Stimulated activated effector memory CD8-positive, alpha-beta T cell treated with anti-CD3 and anti-CD28 coated beads, Interleukin-12 subunit alpha, Interleukin-12 subunit beta, amount 100 ng/mL, for 72 hours (primary cell): Measurements from ENCODE around the gene RELB.
A peak's percentile ranks its signal among the peaks of the same experiment; 100 is the strongest.

Experiments
- ATAC-seq: fragments of 150-1000 bp; cut with Tn5 transposase; 2 replicates; pipeline ENCODE4 v1.10.0; 2021
- DNase-seq, 2 donors: peaks; one replicate each; pipeline ENCODE4 v3.0.0; 2021 to 2022; ENCODE audit warnings: low spot score in 2 of 2
- H3K27ac Mint-ChIP-seq: one replicate; pipeline ENCODE4 v1.8.0; 2022; ENCODE audit warnings: mild to moderate bottlenecking, mixed read lengths
- H3K36me3 Mint-ChIP-seq: one replicate; pipeline ENCODE4 v1.8.0; 2022; ENCODE audit warnings: mild to moderate bottlenecking, mixed read lengths
- H3K4me1 Mint-ChIP-seq: one replicate; pipeline ENCODE4 v1.8.0; 2022; ENCODE audit warnings: mixed read lengths
- H3K4me3 Mint-ChIP-seq: one replicate; pipeline ENCODE4 v1.8.0; 2022; ENCODE audit warnings: mild to moderate bottlenecking, mixed read lengths
- H3K9me3 Mint-ChIP-seq: one replicate; pipeline ENCODE4 v1.8.0; 2022; ENCODE audit warnings: mixed read lengths

RELB gene

GRCh38 chr19:45030825-45031224, 29.6 kb downstream of the RELB start:
- Mint-ChIP-seq H3K4me1 (peaks cover 5% of the 10 kb centered on the region), H3K9me3 (no peaks in the 10 kb centered on the region), H3K27ac (no peak overlapping the region), H3K4me3 (no peak overlapping the region), H3K36me3 (peaks cover 100% of the 10 kb centered on the region)
- DNase-seq (no peak), ATAC-seq (no peak)

GRCh38 chr19:45032421-45032820, 31.2 kb downstream of the RELB start:
- ATAC-seq (no peak), DNase-seq (no peak)
- Mint-ChIP-seq H3K9me3 (no peaks in the 10 kb centered on the region), H3K4me1 (peaks cover 5% of the 10 kb centered on the region), H3K36me3 (peaks cover 100% of the 10 kb centered on the region), H3K27ac (no peak overlapping the region), H3K4me3 (no peak overlapping the region)

- peaks cover 30% of the 10 kb centered on the region for H3K4me1 Mint-ChIP-seq
- no peak overlapping the region for H3K27ac Mint-ChIP-seq
- ATAC-seq (no peak), DNase-seq (no peak)
- no peaks in the 10 kb centered on the region for H3K9me3 Mint-ChIP-seq
- peaks cover 99% of the 10 kb centered on the region for H3K36me3 Mint-ChIP-seq
- no peak overlapping the region for H3K4me3 Mint-ChIP-seq
Observed at GRCh38 chr19:45035755-45036154, 34.5 kb downstream of the RELB start.

- Mint-ChIP-seq H3K36me3 (peaks cover 99% of the 10 kb centered on the region), H3K9me3 (no peaks in the 10 kb centered on the region), H3K4me3 (peak overlapping the region; percentile 94), H3K4me1 (peaks cover 45% of the 10 kb centered on the region), H3K27ac (no peak overlapping the region)
- DNase-seq, result no peak
- no peak for ATAC-seq
Observed at GRCh38 chr19:45037393-45038169, 36.3 kb downstream of the RELB start.

- H3K27ac Mint-ChIP-seq, result peak within 1 kb of the TSS; percentile 98
- peaks cover 99% of the 10 kb centered on the region for H3K36me3 Mint-ChIP-seq
- peak within 1 kb of the TSS; percentile 94 for H3K4me3 Mint-ChIP-seq
- no peaks in the 10 kb centered on the region for H3K9me3 Mint-ChIP-seq
- peak; percentile 98 for ATAC-seq
- DNase-seq, result peak; percentile 82 to 91
- H3K4me1 Mint-ChIP-seq, result peaks cover 40% of the 10 kb centered on the region
Observed at GRCh38 chr19:45038931-45039893, 37.9 kb downstream of the RELB start, which contains the start of gene CLASRP. TSS of gene CLASRP (plus strand) at chr19:45039045. CDS start at chr19:45040213, 1,168 bp downstream.

GRCh38 chr19:45040059-45040771, 39.0 kb downstream of the RELB start:
- ATAC-seq, result no peak
- H3K27ac Mint-ChIP-seq, result peak overlapping the region; percentile 98
- peaks cover 44% of the 10 kb centered on the region for H3K4me1 Mint-ChIP-seq
- DNase-seq, result no peak
- H3K9me3 Mint-ChIP-seq, result no peaks in the 10 kb centered on the region
- peaks cover 99% of the 10 kb centered on the region for H3K36me3 Mint-ChIP-seq
- H3K4me3 Mint-ChIP-seq, result peak overlapping the region; percentile 94

GRCh38 chr19:45041125-45041524, 39.9 kb downstream of the RELB start:
- Mint-ChIP-seq H3K36me3 (peaks cover 99% of the 10 kb centered on the region), H3K4me1 (peaks cover 52% of the 10 kb centered on the region), H3K27ac (peak overlapping the region; percentile 98), H3K9me3 (no peaks in the 10 kb centered on the region), H3K4me3 (peak overlapping the region; percentile 94)
- DNase-seq (no peak), ATAC-seq (no peak)

- peaks cover 48% of the 10 kb centered on the region for H3K4me1 Mint-ChIP-seq
- H3K4me3 Mint-ChIP-seq, result no peak overlapping the region
- no peaks in the 10 kb centered on the region for H3K9me3 Mint-ChIP-seq
- H3K27ac Mint-ChIP-seq, result peak overlapping the region; percentile 61
- no peak for ATAC-seq
- DNase-seq, result no peak
- peaks cover 87% of the 10 kb centered on the region for H3K36me3 Mint-ChIP-seq
Observed at GRCh38 chr19:45045671-45046353, 44.5 kb downstream of the RELB start.

GRCh38 chr19:45046355-45046754, 45.1 kb downstream of the RELB start:
- DNase-seq (no peak), ATAC-seq (no peak)
- Mint-ChIP-seq H3K27ac (peak overlapping the region; percentile 61), H3K36me3 (peaks cover 87% of the 10 kb centered on the region), H3K4me1 (peaks cover 43% of the 10 kb centered on the region), H3K4me3 (no peak overlapping the region), H3K9me3 (no peaks in the 10 kb centered on the region)

GRCh38 chr19:45047188-45047797, 46.0 kb downstream of the RELB start:
- H3K9me3 Mint-ChIP-seq, result no peaks in the 10 kb centered on the region
- H3K27ac Mint-ChIP-seq, result peak overlapping the region; percentile 69
- DNase-seq, result no peak
- H3K4me3 Mint-ChIP-seq, result no peak overlapping the region
- H3K36me3 Mint-ChIP-seq, result peaks cover 87% of the 10 kb centered on the region
- ATAC-seq, result no peak
- H3K4me1 Mint-ChIP-seq, result peaks cover 40% of the 10 kb centered on the region

GRCh38 chr19:45049073-45049736, 47.9 kb downstream of the RELB start:
- Mint-ChIP-seq H3K4me1 (peaks cover 39% of the 10 kb centered on the region), H3K4me3 (no peak overlapping the region), H3K9me3 (no peaks in the 10 kb centered on the region), H3K36me3 (peaks cover 87% of the 10 kb centered on the region), H3K27ac (peak overlapping the region; percentile 84)
- DNase-seq, result no peak
- ATAC-seq, result no peak

- no peaks in the 10 kb centered on the region for H3K9me3 Mint-ChIP-seq
- H3K4me1 Mint-ChIP-seq, result peaks cover 37% of the 10 kb centered on the region
- DNase-seq (no peak), ATAC-seq (no peak)
- peak overlapping the region; percentile 84 for H3K27ac Mint-ChIP-seq
- H3K4me3 Mint-ChIP-seq, result no peak overlapping the region
- H3K36me3 Mint-ChIP-seq, result peaks cover 87% of the 10 kb centered on the region
Observed at GRCh38 chr19:45050036-45050435, 48.8 kb downstream of the RELB start.

GRCh38 chr19:45051929-45052579, 50.8 kb downstream of the RELB start:
- H3K4me3 Mint-ChIP-seq, result no peak overlapping the region
- peaks cover 84% of the 10 kb centered on the region for H3K36me3 Mint-ChIP-seq
- H3K9me3 Mint-ChIP-seq, result no peaks in the 10 kb centered on the region

More at GRCh38 chr19:45051929-45052579, 50.8 kb downstream of the RELB start:
- peaks cover 22% of the 10 kb centered on the region for H3K4me1 Mint-ChIP-seq
- DNase-seq, result no peak
- peak overlapping the region; percentile 29 for H3K27ac Mint-ChIP-seq
- ATAC-seq, result no peak
